Activated CD8-positive, alpha-beta memory T cell treated with anti-CD3 and anti-CD28 coated beads, Interleukin-2, amount 50 U/mL, for 24 hours (primary cell): ENCODE results near the gene CEP85L.

Experiments
- DNase-seq: peaks from one replicate; pipeline ENCODE4 v3.0.0-alpha.2; 2020; ENCODE audit errors: extremely low read depth

Gene CEP85L

GRCh38 chr6:118651282-118652050, at the start of gene CEP85L:
Gene CEP85L (minus strand): TSS chr6:118651591. CDS start chr6:118651269, 322 bp downstream.
- peak; percentile 59 for DNase-seq

GRCh38 chr6:118700531-118700930, 49.1 kb upstream of the CEP85L start:
- DNase-seq, result no peak

- no peak for DNase-seq
These were observed 46.2 kb upstream of the CEP85L start for GRCh38 chr6:118697554-118697953.

DNA sequence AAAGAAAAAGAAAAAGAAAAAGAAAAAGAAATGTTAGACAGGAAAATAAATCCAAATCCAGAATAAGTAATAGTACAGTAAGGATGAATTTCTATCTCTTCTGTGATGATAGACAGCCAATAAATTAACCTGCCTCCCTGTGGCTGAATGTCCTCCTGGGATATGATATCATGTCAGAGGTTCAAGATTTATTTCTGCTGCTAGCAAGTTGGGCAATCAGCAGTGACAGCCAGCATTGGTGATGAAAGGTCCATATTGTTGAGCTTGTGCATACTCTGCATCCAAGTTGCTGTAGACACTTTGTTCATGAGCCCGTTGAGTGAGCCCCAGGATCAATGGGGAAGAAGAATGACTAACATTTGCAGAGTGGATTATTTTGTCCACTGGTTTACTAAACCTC, 44.9 kb upstream of the CEP85L start:
- DNase-seq, result no peak

GRCh38 chr6:118693562-118693961, 42.2 kb upstream of the CEP85L start:
- DNase-seq, result no peak

DNA sequence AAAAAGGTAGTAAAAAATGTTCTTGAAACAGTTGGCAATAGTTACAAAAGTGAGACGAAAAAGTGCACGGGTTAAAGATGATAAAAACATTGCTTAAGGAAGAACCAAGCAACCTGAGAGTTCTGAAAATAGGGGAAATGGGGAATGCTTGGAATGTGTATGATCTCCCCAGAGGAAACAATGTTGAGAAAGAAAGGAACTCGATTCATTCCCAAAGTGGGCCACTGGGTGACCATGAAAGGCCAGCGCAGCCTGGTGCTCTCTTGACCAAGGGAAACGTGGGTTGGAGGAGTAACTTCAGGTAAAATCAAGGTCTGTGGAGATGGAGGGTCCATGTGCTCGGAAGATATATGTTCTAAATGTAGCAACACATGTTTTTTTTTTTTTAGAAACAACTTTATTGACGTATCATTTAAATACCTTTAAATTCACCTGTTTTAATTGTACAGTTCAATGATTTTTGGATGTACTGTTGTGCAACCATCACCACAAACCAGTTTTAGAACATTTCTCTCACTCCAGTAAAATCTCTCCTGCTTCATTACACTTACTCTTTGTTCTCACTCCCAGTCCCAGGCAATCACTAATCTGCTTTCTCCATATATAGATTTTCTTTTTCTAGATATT, 34.5 kb upstream of the CEP85L start:
- DNase-seq, result no peak

GRCh38 chr6:118683881-118684872, 32.8 kb upstream of the CEP85L start:
- no peak for DNase-seq

- no peak for DNase-seq
These were observed 29.2 kb upstream of the CEP85L start for GRCh38 chr6:118680452-118681095.

- DNase-seq, result no peak
These were observed 28.0 kb upstream of the CEP85L start for GRCh38 chr6:118679327-118679901.

GRCh38 chr6:118678866-118679265, 27.5 kb upstream of the CEP85L start:
- DNase-seq, result no peak

GRCh38 chr6:118677193-118677592, 25.8 kb upstream of the CEP85L start:
- DNase-seq, result no peak

- no peak for DNase-seq
These were observed 23.8 kb upstream of the CEP85L start for GRCh38 chr6:118675225-118675624.

- DNase-seq, result no peak
These were observed 23.4 kb upstream of the CEP85L start for GRCh38 chr6:118674772-118675171.

DNA sequence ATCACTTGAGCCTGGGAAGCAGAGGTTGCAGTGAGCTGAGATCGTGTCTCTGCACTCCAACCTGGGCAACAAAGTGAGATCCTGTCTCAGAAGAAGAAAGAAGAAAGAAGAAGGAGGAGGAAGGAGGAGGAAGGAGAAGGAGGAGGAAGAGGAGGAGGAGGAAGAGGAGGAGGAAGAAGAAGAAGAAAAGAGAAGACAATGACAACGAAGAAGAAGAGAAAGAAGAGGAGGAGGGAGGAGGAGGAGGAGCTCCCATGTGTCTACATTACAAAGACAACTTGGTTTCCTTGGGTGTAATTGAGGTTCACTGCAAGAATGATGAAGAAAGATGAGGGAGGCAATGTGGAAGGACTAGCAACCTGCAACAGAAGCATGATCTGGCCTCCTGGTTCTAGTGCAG, 21.3 kb upstream of the CEP85L start:
- no peak for DNase-seq

DNA sequence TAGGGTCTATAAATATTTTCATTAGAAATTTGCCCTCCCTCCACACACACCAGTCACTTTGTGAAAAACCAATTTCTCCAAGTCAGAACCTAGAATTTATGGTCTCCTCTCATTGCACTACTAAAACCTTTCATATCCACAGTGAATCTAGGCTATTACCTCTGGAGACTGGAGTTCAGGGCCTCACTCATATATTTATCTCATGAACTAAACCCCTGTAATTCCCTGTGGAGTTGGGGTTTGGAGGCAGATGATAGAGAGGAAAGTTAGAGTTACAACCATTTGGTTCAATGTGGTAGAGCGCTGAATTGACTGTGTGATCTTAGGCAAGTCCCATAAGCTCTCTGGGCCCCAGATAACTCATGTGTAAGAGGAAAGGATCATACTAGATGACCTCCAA, 18.2 kb upstream of the CEP85L start:
- no peak for DNase-seq

DNA sequence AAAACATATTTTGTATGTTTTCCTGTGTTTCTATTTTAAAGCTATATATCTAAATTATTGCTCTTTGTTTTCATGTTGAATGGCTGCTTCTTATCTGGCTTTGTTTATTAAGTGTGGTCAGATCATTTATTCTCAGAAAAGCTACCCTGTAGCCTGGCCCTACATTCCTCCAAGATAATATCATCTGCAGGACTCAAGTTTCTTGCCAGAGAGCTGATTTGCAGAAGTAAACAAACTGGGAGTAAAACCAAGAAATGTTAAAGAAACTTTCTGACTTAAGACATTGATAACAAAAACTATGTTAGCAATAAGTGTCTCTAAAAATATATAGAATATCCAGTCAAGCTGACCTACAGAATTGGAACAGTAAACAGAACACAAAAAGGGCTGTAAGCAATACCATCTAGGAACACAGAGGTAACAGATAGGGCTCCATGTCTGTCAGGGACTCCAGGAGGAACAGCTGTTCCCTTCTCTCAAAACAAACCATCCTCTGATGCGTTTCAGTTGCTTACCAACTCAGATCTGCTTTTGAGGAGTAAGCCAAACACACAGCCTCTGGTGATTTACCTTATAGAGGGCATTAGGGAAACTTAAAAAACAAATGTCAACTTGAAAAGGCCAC, 17.5 kb upstream of the CEP85L start:
- DNase-seq, result no peak

- DNase-seq, result no peak
These were observed 16.6 kb upstream of the CEP85L start for GRCh38 chr6:118667988-118668387.

GRCh38 chr6:118665011-118665410, 13.6 kb upstream of the CEP85L start:
- DNase-seq, result no peak

DNA sequence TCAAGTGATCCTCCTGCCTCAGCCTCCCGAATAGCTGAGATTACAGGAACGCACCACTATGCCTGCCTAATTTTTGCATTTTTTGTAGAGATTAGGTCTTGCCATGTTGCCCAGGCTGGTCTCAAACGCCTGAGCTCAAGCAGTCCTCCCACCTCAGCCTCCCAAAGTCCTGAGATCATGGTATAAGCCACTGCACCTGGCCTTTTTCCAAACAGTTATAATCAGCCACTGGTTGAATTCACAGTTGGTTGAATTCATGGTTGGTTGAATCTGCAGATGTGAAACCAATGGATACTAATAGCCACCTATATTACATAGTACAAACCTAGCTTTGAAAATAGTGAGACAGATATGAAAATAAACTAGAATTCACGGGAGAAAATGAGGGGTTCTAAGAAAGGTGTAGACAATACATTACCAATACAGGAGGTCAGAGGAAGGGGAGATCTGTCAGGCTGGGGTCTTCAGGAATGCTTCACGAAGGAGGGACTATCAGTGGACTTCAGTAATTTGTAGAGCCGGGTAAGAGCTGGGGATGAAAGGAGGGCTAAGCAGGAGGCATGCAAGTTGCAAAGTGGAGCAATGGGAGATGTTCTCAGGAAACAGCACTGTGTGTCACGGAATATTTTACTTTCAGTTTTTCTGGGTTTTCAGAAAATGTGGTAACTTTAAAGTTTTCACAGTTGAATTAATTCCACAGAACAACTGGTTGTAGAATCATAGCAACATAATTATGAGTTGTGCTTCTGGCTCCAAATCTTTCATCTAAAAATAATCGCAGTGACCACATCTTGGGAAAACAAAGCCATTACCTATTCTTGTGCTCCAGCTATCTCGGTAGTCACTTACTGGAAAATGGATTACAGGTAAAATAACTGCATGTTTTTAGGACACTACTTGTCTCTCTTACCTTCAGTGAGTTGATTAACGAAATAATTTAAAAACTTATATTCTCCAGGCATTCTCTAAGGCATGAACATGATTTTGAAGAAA, 12.9 kb upstream of the CEP85L start:
- no peak for DNase-seq

- no peak for DNase-seq
These were observed 10.4 kb upstream of the CEP85L start for GRCh38 chr6:118661831-118662230.
